Keratinocyte (primary cell): Measurements from ENCODE around the gene RGS17. TPM values are rescaled to one million over a fixed set of nuclear protein-coding genes. Genes with fewer than 3 reads are reported as not detected.

Experiments used
- DNase-seq: peaks from one replicate; pipeline ENCODE4 v3.0.0-alpha.2; 2011; ENCODE audit warnings: low read depth, missing footprints, low spot score
- FAIRE-seq: peaks from 2 replicates; lab custom pipeline; 2011; peaks lifted over from hg19 to GRCh38; lab: Jason Lieb, UNC
- H2AFZ ChIP-seq: 2 replicates; pipeline ENCODE4 v1.6.0; 2012; ENCODE audit warnings: low read length, control low read depth, inconsistent platforms; ENCODE audit not compliant: control insufficient read depth
- H3K27ac ChIP-seq: 2 replicates; pipeline ENCODE4 v1.5.1; 2011; ENCODE audit warnings: low read length; ENCODE audit not compliant: control insufficient read depth, insufficient read depth
- H3K27me3 ChIP-seq: 3 replicates; pipeline ENCODE4 v1.6.0; 2011; ENCODE audit warnings: low read length; ENCODE audit not compliant: control insufficient read depth, insufficient read depth; ENCODE audit errors: extremely low read depth
- H3K36me3 ChIP-seq, 2 experiments: 2 replicates in 1 of 2; 3 replicates in 1 of 2; pipeline ENCODE4 v1.5.1; 2011; ENCODE audit warnings: low read length in 2 of 2, mild to moderate bottlenecking in 1 of 2; ENCODE audit not compliant: control insufficient read depth in 2 of 2, insufficient read depth in 2 of 2; ENCODE audit errors: extremely low read depth in 1 of 2
- H3K4me1 ChIP-seq: 3 replicates; pipeline ENCODE4 v1.5.1; 2011; ENCODE audit warnings: low read length; ENCODE audit not compliant: control insufficient read depth, insufficient read depth; ENCODE audit errors: extremely low read depth
- H3K4me2 ChIP-seq: 3 replicates; pipeline ENCODE4 v1.6.0; 2011; ENCODE audit warnings: low read depth, low read length; ENCODE audit not compliant: control insufficient read depth, insufficient read depth; ENCODE audit errors: extremely low read depth
- H3K4me3 ChIP-seq, 3 experiments: fragments of 200-600 bp in 1 of 3; sonication (generic) in 1 of 3; 2 replicates in 2 of 3; 3 replicates in 1 of 3; pipeline ENCODE4 v1.5.1; 2011 to 2016; ENCODE audit warnings: low read length in 3 of 3, mild to moderate bottlenecking in 3 of 3, control low read depth in 2 of 3, inconsistent platforms in 1 of 3, low read depth in 1 of 3, mixed read lengths in 1 of 3, mixed run types in 1 of 3, moderate library complexity in 1 of 3; ENCODE audit not compliant: control insufficient read depth in 2 of 3, insufficient read depth in 2 of 3; ENCODE audit errors: extremely low read depth in 1 of 3
- H3K79me2 ChIP-seq: 2 replicates; pipeline ENCODE4 v1.6.0; 2012; ENCODE audit warnings: low read length; ENCODE audit not compliant: control insufficient read depth, insufficient read depth
- H3K9ac ChIP-seq: 3 replicates; pipeline ENCODE4 v1.6.0; 2011; ENCODE audit warnings: low read length; ENCODE audit not compliant: control insufficient read depth, insufficient read depth; ENCODE audit errors: extremely low read depth
- H3K9me1 ChIP-seq: 3 replicates; pipeline ENCODE4 v1.6.0; 2011; ENCODE audit warnings: low read length; ENCODE audit not compliant: control insufficient read depth, insufficient read depth; ENCODE audit errors: extremely low read depth
- H3K9me3 ChIP-seq: 2 replicates; pipeline ENCODE4 v1.5.1; 2012; ENCODE audit warnings: low read depth, low read length; ENCODE audit not compliant: control insufficient read depth
- H4K20me1 ChIP-seq: 3 replicates; pipeline ENCODE4 v1.6.0; 2011; ENCODE audit warnings: low read length; ENCODE audit not compliant: control insufficient read depth, insufficient read depth; ENCODE audit errors: extremely low read depth
- EZH2 ChIP-seq: IDR thresholded peaks from one replicate; pipeline ENCODE4 v1.6.1; 2012; ENCODE audit warnings: inconsistent platforms, mild to moderate bottlenecking, low read length, moderate library complexity
- dilution Hi-C: fragments of 300-500 bp; cut with MboI; formaldehyde crosslinking; loops from one replicate; pipeline ENCODE4 v1.7.0; 2020; ENCODE audit warnings: low sequenced_read_pairs; ENCODE audit not compliant: extremely low pct_ligation_motif_present
- polyA plus RNA-seq, 5 experiments: library from polyadenylated mRNA; depleted of rRNA in 3 of 5; stranded (reverse) in 3 of 5; stranded (forward) in 1 of 5; unstranded in 1 of 5; fragments of >200 nt; gene quantifications; 1 replicate in 1 of 5; 2 replicates in 3 of 5; 3 replicates in 1 of 5; pipeline versions ENCODE4 v1.2.1 to v1.2.3, GENCODE V29; 2011 to 2012; ENCODE audit warnings: missing spikeins in 2 of 5, low read depth in 1 of 5, low replicate concordance in 1 of 5
- TF ChIP-seq, protein P1 (sequence below), 3 experiments: IDR thresholded peaks in 1 of 3; conservative IDR thresholded peaks in 1 of 3; optimal IDR thresholded peaks in 1 of 3; 2 replicates in 2 of 3; 3 replicates in 1 of 3; pipeline versions ENCODE3 to v1.5.1; 2011; ENCODE audit warnings: low read length in 3 of 3, mild to moderate bottlenecking in 3 of 3, moderate library complexity in 2 of 3, control low read depth in 1 of 3, inconsistent platforms in 1 of 3; ENCODE audit not compliant: insufficient read depth in 2 of 3; ENCODE audit errors: extremely low read depth in 1 of 3

RGS17 gene
- polyA plus RNA-seq, 1 donor (not counting 4 experiments of a cell fraction or from before 2014, with no cell fraction given) = 0.22 TPM

DNA sequence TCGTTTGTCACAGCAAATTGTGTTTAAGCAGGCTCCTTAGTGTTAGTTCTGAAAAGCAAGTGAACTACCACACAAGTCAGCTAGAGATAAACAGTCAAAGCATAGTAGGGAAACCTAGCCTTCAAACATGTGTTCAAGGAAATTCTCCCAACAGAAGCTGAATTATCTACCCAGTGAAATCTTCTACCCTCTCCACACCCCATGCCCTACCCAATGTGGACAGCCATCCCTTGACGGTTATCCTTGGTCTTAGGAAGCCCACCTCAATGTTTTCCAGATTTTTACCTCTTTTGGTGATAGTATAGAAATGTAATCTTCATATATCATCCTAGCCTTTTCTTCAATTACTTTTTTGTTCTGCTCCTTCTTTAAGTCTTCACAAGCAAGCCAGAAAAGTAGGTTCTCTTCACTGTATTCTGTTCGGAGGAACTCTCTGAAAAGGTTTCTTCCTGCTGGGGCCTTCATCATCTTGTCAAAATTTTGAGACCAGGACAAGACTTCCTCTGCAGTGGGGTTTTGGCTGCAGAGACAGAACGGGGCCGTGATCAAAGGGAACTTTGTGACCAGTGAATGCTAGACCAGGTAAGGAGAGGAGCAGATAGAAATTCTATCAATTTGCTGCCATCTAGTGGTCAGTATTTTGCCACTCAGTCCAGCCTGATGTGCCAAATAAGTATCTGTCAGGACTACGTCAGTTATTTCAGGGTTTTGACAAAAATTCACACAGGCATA lies 106.9 kb downstream of the RGS17 start:
- no peak overlapping the region for H3K27ac ChIP-seq
- no peak overlapping the region for H2AFZ ChIP-seq
- H3K36me3 ChIP-seq = no peaks in the 10 kb centered on the region
- no peaks in the 10 kb centered on the region for H3K79me2 ChIP-seq
- H3K9me1 ChIP-seq = no peaks in the 10 kb centered on the region
- H3K9ac ChIP-seq = no peak overlapping the region
- no peaks in the 10 kb centered on the region for H3K27me3 ChIP-seq
- dilution Hi-C loops = no loop called here
- TF ChIP-seq EZH2 = no peak
- TF ChIP-seq, protein P1, sequence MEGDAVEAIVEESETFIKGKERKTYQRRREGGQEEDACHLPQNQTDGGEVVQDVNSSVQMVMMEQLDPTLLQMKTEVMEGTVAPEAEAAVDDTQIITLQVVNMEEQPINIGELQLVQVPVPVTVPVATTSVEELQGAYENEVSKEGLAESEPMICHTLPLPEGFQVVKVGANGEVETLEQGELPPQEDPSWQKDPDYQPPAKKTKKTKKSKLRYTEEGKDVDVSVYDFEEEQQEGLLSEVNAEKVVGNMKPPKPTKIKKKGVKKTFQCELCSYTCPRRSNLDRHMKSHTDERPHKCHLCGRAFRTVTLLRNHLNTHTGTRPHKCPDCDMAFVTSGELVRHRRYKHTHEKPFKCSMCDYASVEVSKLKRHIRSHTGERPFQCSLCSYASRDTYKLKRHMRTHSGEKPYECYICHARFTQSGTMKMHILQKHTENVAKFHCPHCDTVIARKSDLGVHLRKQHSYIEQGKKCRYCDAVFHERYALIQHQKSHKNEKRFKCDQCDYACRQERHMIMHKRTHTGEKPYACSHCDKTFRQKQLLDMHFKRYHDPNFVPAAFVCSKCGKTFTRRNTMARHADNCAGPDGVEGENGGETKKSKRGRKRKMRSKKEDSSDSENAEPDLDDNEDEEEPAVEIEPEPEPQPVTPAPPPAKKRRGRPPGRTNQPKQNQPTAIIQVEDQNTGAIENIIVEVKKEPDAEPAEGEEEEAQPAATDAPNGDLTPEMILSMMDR (optimal IDR thresholded peaks at IDR 0.05 in 1 of 3, IDR thresholded peaks at IDR 0.05 in 1 of 3, conservative IDR thresholded peaks at IDR 0.05 in 1 of 3; ENCODE audit: extremely low read depth in 1 of 3, insufficient read depth in 2 of 3, low read length in 3 of 3) = peak; percentile 67 to 81 (median 72)
- H4K20me1 ChIP-seq = no peaks in the 10 kb centered on the region
- H3K4me2 ChIP-seq = no peak overlapping the region
- no peaks in the 10 kb centered on the region for H3K9me3 ChIP-seq
- FAIRE-seq (peak; percentile 96), DNase-seq (no peak)
- H3K4me1 ChIP-seq = no peaks in the 10 kb centered on the region
- no peak overlapping the region for H3K4me3 ChIP-seq

DNA sequence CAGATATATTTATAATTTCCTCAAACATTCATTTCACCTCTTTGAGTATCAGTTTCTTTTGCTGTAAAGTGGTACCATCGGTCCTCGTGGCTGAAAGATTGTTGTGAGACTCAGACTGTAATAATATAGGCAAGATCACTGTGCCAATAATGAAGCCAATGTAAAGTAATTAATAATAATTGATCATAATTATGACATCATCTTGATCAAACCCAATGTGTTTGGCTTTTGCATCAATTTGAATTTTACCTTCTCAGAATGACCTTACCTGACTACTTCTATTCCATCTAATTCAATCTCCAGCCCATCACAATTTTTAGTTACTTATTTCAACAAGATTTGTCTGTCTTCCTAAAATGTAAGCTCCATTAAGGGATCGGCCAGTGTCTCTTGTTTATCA lies 112.7 kb downstream of the RGS17 start:
- no peak overlapping the region for H3K9ac ChIP-seq
- DNase-seq (no peak), FAIRE-seq (no peak)
- no peaks in the 10 kb centered on the region for H3K9me3 ChIP-seq
- no peak for TF ChIP-seq EZH2
- TF ChIP-seq, protein P1 (optimal IDR thresholded peaks at IDR 0.05 in 1 of 3, IDR thresholded peaks at IDR 0.05 in 1 of 3, conservative IDR thresholded peaks at IDR 0.05 in 1 of 3; ENCODE audit: extremely low read depth in 1 of 3, insufficient read depth in 2 of 3, low read length in 3 of 3) = no peak
- H3K27me3 ChIP-seq = no peaks in the 10 kb centered on the region
- H3K4me3 ChIP-seq = no peak overlapping the region
- no peaks in the 10 kb centered on the region for H3K79me2 ChIP-seq
- H3K27ac ChIP-seq = no peak overlapping the region
- H3K4me2 ChIP-seq = no peak overlapping the region
- no peaks in the 10 kb centered on the region for H3K36me3 ChIP-seq
- no peaks in the 10 kb centered on the region for H3K4me1 ChIP-seq
- no peaks in the 10 kb centered on the region for H4K20me1 ChIP-seq
- no peak overlapping the region for H2AFZ ChIP-seq
- dilution Hi-C loops = no loop called here
- H3K9me1 ChIP-seq = no peaks in the 10 kb centered on the region
